ENCODE measurements around the gene PATJ.

DNA sequence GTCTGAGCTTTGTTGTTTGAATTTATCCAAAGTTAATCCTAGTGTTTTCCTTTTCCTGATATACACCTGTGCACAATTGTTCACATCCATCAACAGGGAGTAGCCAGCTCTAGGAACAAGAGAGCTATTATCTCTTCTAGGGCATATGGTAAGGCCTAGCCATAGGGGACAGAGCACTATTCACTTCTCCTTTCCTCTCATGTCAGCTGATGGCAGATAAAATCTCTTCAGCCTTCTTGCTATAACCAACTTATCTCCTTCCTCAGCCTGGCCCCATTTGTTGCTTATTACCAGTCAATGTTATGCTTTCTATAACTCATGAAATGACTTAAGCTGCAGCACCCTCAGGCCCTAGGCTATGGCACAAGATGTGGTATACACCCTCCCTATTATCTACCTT lies 38.9 kb downstream of the PATJ start:
- TF ChIP-seq CTCF (IDR thresholded peaks at IDR 0.05; ENCODE audit: insufficient read depth, low read length, poor library complexity, severe bottlenecking) (no peak), EZH2phosphoT487 (conservative IDR thresholded peaks at IDR 0.05; ENCODE audit: low read length) (no peak)

All from SU-DHL-6 (cell line).